Parathyroid adenoma (tissue), 2 donors: ENCODE measurements around the gene ADAM8.

Source experiments
- H2AFZ ChIP-seq: fragments of 300-600 bp; sonication (generic); one replicate; pipeline ENCODE4 v1.7.0; 2017; ENCODE audit warnings: antibody characterized with exemption, mild to moderate bottlenecking
- H3K27ac ChIP-seq: fragments of 300-600 bp; sonication (generic); one replicate; pipeline ENCODE4 v1.7.0; 2017
- H3K27me3 ChIP-seq: fragments of 300-600 bp; sonication (generic); one replicate; pipeline ENCODE4 v1.7.0; 2017; ENCODE audit warnings: low read length; ENCODE audit not compliant: control insufficient read depth, insufficient read depth
- H3K36me3 ChIP-seq: fragments of 300-600 bp; sonication (generic); one replicate; pipeline ENCODE4 v1.7.0; 2017; ENCODE audit warnings: low read length; ENCODE audit not compliant: control insufficient read depth, insufficient read depth
- H3K4me1 ChIP-seq: fragments of 300-600 bp; sonication (generic); one replicate; pipeline ENCODE4 v1.7.0; 2017; ENCODE audit warnings: control low read depth
- H3K4me2 ChIP-seq: fragments of 300-600 bp; sonication (generic); one replicate; pipeline ENCODE4 v1.7.0; 2017; ENCODE audit warnings: low read length
- H3K4me3 ChIP-seq: fragments of 300-600 bp; sonication (generic); one replicate; pipeline ENCODE4 v1.7.0; 2017; ENCODE audit warnings: low read depth, low read length
- H3K79me2 ChIP-seq: fragments of 300-600 bp; sonication (generic); one replicate; pipeline ENCODE4 v1.7.0; 2017; ENCODE audit warnings: control low read depth
- H3K9ac ChIP-seq: fragments of 300-600 bp; sonication (generic); one replicate; pipeline ENCODE4 v1.7.0; 2017; ENCODE audit warnings: mild to moderate bottlenecking
- H3K9me3 ChIP-seq: fragments of 300-600 bp; sonication (generic); one replicate; pipeline ENCODE4 v1.7.0; 2017; ENCODE audit warnings: low read length; ENCODE audit not compliant: control insufficient read depth
- TF ChIP-seq, protein P1 (sequence below): fragments of 300-600 bp; sonication (generic); IDR thresholded peaks from one replicate; pipeline ENCODE4 v1.7.0; 2017; ENCODE audit warnings: antibody characterized with exemption, mild to moderate bottlenecking
- donor health status: primary hyperparathyroidism.

The ADAM8 gene

DNA sequence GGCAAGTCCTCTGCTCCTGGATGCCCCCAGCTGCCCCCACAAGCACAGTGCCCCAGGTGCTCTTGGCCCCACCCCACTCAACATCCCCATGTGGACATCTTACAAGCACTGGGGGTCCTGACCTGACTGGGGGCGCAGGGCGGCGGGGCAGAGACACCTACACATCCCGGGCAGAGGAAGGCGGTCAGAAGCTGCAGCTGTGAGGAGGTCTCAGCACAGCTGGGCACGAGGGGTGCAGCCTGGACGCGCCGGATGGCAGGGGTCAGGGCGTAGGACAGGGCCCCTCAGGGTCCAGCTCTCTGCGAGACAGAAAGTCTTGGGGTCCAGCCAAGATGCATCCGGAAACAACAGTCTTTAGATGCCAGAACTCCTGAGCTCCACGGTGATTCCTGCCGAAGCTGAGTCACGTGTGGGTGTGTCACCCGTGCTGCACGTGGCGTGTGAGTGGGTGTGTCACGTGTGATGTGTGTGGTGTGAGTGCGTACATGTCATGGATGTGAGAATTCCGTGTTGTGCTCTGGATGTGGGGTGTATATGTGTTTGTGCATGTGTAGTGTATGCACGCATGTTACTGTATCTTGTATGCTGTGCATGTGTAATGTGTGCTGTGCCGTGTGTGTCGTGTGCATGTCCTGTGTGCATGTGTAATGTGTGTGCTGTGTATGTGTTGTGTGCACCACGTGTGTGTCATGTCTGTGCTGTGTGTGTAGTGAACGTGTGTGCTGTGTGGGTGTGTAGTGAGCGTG, 33.9 kb downstream of the ADAM8 start:
- Histone ChIP-seq H3K27me3 (no peaks in the 10 kb centered on the region), H3K36me3 (no peaks in the 10 kb centered on the region), H3K27ac (no peak overlapping the region), H3K4me2 (no peak overlapping the region), H2AFZ (no peak overlapping the region), H3K9ac (no peak overlapping the region), H3K4me1 (no peaks in the 10 kb centered on the region), H3K4me3 (no peak overlapping the region), H3K9me3 (no peaks in the 10 kb centered on the region), H3K79me2 (no peaks in the 10 kb centered on the region)
- TF ChIP-seq, protein P1, sequence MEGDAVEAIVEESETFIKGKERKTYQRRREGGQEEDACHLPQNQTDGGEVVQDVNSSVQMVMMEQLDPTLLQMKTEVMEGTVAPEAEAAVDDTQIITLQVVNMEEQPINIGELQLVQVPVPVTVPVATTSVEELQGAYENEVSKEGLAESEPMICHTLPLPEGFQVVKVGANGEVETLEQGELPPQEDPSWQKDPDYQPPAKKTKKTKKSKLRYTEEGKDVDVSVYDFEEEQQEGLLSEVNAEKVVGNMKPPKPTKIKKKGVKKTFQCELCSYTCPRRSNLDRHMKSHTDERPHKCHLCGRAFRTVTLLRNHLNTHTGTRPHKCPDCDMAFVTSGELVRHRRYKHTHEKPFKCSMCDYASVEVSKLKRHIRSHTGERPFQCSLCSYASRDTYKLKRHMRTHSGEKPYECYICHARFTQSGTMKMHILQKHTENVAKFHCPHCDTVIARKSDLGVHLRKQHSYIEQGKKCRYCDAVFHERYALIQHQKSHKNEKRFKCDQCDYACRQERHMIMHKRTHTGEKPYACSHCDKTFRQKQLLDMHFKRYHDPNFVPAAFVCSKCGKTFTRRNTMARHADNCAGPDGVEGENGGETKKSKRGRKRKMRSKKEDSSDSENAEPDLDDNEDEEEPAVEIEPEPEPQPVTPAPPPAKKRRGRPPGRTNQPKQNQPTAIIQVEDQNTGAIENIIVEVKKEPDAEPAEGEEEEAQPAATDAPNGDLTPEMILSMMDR: no peak

DNA sequence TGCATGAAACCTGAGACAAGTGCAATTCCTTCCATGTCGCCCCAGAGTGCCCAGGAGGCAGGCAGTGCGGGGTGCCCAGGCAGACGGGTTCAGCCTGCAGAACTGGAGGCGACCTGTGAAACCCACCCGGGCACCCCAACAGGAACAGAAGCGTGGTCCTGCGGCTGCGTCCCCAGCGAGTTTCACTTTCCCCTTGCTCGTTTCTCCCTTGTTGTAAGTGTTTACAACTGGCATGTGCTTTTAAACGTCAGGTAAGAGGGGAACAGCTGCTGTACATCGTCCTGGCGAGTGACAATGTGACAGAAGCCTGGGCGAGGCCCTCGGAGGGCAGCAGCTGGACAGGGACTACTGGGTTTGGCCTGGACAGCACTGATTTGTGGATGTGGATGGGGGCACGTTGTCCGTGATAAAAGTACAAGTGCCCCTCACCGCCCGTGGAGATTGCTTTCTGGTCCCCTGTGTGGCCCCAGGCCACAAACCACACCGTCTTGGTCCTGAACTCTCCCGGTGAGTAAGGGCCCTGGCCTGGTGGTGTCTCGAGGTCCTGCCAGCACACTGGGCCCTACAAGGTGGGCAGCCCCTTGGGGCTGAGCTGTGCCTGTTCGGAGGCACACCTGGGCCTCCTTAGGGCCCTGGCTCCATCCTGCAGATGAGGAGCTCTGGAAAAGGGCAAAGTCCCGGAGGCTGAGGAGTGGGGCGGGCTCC, 35.0 kb downstream of the ADAM8 start:
- H3K27me3 ChIP-seq: no peaks in the 10 kb centered on the region
- TF ChIP-seq, protein P1: no peak
- no peaks in the 10 kb centered on the region for H3K9me3 ChIP-seq
- no peak overlapping the region for H3K4me3 ChIP-seq
- no peak overlapping the region for H3K9ac ChIP-seq
- no peak overlapping the region for H3K4me2 ChIP-seq
- no peak overlapping the region for H3K27ac ChIP-seq
- H3K79me2 ChIP-seq: no peaks in the 10 kb centered on the region
- H2AFZ ChIP-seq: no peak overlapping the region
- no peaks in the 10 kb centered on the region for H3K4me1 ChIP-seq
- H3K36me3 ChIP-seq: no peaks in the 10 kb centered on the region

DNA sequence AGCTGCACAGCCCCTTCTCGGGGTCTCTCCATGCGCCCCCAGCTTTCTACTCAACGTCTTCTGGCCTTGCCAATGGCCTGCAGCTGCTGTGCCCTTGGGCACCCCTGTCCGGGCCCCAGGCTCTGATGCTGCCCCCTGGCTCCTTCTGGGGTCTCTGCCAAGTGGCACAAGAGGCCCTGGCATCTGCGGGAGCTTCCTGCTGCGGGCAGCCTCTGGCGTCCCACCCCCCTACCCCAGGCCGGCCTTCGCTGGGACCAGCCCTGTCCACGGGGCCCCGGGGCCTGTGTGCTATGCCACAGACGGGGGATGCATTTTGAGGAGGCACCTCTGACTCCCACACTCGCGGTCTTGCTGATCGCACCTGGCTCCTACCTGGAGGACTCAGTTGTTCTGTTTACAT, 36.7 kb downstream of the ADAM8 start:
- Histone ChIP-seq H3K4me3 (no peak overlapping the region), H3K36me3 (no peaks in the 10 kb centered on the region), H3K4me2 (no peak overlapping the region), H3K4me1 (no peaks in the 10 kb centered on the region), H3K9me3 (no peaks in the 10 kb centered on the region), H3K9ac (no peak overlapping the region), H3K27me3 (no peaks in the 10 kb centered on the region), H3K79me2 (no peaks in the 10 kb centered on the region), H2AFZ (no peak overlapping the region), H3K27ac (no peak overlapping the region)
- TF ChIP-seq, protein P1: no peak

DNA sequence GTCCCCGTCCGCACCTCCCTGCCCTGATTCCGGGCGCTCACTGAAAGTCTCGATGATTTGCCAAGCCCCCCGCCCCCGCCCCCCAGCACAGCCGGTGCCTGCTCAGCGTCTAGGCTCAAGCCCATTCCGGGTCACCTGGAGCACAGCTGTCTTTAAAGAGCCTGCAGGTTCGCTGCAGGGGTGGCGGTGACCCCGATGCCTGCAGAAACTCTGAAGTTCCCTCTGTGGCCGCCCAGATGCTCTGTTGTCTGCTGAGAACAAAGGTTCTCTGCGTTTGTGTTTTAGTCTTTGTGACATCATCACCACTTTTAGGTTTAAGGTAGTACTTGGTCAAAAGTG, 38.2 kb downstream of the ADAM8 start:
- H3K9me3 ChIP-seq: no peaks in the 10 kb centered on the region
- TF ChIP-seq, protein P1: no peak
- no peaks in the 10 kb centered on the region for H3K79me2 ChIP-seq
- H3K4me3 ChIP-seq: no peak overlapping the region
- H3K4me1 ChIP-seq: no peaks in the 10 kb centered on the region
- no peak overlapping the region for H3K4me2 ChIP-seq
- H3K27ac ChIP-seq: no peak overlapping the region
- no peaks in the 10 kb centered on the region for H3K36me3 ChIP-seq
- no peak overlapping the region for H3K9ac ChIP-seq
- no peaks in the 10 kb centered on the region for H3K27me3 ChIP-seq
- no peak overlapping the region for H2AFZ ChIP-seq
